CD4-positive, alpha-beta T cell treated with Interleukin-6 at 100 ng/mL for 8 hours (primary cell): ENCODE data around the gene SIAH2.

ENCODE experiments used
- DNase-seq: peaks from one replicate; pipeline ENCODE4 v3.0.0-alpha.2; 2020; ENCODE audit warnings: mixed read lengths, low spot score

Gene SIAH2

GRCh38 chr3:150748684-150749047, 14.3 kb downstream of the SIAH2 start:
- DNase-seq: no peak

DNA sequence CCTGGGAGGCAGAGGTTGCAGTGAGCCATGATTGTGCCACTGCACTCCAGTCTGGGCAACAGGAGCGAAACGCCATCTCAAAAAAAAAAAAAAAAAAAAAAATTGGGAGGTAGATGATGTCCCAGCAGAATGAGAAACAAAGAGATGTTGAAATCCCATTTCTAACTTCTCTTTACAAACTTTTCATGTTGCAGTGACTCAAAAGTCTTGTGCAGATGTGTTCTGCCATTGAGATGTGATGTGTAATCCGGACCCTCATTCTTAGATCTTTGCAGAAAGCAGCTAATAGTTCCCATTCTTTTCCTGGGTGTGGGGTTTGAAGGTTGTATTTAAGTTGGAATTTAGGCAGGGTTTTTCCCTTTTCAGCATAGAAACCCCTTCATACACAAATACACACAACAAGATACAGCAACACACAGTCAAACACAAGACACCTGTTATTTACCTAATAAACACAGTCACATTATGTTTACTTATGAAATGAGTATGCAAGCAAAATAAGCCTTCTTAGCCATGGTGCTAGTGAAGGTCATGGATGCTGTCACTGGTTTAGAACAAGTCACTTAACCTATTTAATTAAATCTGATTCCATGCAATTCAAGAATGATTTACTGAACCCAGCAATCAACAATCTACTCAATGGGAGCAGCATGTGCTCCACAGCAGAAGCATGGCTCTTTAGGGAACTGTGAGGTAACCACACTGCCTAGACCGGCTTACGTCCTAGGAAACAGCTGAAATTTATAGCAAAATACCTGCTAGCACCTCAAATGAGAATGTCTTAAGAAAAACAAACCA, 14.9 kb downstream of the SIAH2 start:
- DNase-seq: no peak

DNA sequence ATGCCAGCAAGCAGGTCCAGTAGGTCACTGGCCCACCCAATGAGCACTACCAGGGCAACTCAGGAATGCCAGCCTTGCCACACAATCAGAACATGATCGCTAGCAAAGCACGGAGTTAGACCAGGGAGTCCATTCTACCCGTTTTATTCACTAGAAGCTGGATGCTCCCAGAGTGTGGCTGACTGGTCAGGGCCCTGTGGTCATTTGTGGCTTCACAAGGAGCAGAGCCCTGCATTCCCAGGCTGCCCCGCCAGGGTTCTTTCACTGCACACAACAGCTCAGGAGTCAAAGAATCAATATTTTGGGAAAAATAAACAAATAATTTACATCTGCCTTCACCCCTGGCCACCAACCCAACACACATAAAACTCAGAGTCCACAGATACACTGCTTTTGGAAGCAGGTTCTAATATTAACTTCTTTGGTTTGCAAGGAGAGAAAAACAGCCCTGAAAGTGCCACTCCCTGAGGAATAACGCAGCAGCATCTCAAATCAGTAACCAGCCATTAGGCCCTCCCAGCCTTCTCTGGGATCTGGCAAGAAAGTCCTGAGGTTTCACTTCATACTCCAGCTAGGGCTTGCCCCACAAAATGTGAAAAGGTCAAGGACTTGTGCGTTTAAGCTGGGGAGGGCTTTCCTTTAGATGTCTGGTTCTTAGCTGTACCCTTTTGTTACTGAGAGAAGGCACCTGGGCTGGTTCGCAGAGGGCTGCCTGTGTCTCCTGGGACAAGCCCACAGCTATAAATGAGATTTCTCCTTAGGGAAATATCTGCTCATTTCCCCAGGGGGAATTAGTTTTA, 16.0 kb downstream of the SIAH2 start:
- DNase-seq: no peak

GRCh38 chr3:150745832-150746231, 17.1 kb downstream of the SIAH2 start:
- no peak for DNase-seq

GRCh38 chr3:150744919-150745211, 18.1 kb downstream of the SIAH2 start:
- no peak for DNase-seq

GRCh38 chr3:150744041-150744918, 18.7 kb downstream of the SIAH2 start:
- no peak for DNase-seq

- no peak for DNase-seq
Measured at GRCh38 chr3:150743508-150743907, 19.5 kb downstream of the SIAH2 start.

GRCh38 chr3:150742679-150743078, 20.3 kb downstream of the SIAH2 start:
- no peak for DNase-seq

DNA sequence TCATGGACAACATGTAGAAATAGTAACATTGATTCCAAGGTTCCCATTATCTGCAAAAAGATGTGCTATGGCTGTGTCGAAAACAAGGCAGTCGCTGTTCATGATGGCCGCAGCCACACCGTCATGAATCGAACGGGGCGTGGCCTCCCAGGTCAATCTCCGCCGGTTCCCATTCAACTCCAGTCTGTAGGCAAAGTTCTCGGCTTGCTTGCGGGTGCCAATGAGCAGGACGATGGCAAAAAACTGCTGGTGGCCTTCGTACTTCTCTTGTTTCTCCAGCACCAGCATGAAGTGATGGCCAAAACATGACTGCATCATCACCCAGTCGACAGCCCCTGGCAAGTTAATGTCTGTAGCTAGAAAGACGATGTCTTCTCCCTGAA, 20.8 kb downstream of the SIAH2 start:
- DNase-seq: no peak

DNA sequence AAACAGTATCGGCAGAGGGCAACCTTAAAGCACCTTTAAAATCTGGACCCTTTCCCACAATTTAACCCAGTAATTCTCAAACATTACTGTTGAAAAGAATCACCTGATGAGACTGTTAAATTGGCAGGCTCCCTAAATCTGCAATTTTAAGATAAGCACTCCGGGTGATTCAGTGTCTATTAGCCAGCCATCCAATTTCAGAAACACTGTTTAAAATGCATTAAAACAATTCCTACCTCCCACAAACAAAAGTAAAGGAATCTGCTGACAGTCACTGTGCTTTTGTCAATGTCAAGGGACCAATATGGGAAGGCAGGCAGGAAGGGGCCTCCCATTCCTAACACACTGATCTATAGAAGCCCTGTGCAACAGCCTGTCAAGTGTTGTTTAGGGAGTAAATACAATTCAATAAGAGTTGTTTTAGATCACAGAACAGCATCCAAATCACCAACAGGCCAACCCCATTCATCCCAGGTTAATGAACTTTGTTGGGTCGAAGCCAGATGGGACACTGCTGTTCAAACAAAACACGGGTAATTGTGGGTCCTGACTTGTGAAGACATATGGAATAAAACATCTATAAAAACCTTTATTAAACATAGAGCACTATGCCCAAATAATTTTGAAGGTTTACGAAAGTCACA, 21.4 kb downstream of the SIAH2 start:
- no peak for DNase-seq

DNA sequence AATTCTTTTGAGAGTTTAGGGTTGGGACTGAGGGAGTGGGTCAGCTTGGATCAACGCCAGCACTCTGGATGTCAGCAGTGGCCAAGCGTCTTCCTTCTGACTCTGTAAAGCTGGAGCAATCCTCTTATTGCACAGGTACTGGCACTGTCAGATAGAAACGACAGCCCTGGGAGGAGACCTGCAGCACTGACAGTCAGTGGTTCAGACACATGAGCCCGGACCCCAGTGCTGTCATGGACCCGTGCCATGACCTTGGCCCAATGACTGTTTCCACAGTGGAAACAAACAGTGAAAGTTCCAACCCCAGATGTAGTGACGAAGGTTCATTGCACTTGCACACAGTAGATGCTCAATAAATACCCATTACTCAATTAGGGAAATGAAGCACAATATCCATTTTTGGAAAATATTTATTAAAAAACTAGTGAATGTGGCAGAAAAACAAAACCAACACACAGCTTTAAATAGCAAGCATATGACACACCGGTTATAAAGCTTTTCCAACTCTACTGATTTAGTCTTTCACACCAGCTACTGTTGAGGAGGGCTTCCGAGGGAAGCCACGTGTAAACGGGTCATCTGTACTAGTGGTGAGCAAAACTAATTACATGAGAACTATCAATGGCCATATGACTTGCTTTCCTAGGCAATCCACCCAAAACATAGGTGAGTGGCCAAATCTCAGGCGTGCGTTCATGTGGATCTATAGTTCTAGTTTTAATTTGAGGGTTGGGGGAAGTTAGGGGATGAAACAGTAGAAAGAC, 22.1 kb downstream of the SIAH2 start:
- DNase-seq: no peak

DNA sequence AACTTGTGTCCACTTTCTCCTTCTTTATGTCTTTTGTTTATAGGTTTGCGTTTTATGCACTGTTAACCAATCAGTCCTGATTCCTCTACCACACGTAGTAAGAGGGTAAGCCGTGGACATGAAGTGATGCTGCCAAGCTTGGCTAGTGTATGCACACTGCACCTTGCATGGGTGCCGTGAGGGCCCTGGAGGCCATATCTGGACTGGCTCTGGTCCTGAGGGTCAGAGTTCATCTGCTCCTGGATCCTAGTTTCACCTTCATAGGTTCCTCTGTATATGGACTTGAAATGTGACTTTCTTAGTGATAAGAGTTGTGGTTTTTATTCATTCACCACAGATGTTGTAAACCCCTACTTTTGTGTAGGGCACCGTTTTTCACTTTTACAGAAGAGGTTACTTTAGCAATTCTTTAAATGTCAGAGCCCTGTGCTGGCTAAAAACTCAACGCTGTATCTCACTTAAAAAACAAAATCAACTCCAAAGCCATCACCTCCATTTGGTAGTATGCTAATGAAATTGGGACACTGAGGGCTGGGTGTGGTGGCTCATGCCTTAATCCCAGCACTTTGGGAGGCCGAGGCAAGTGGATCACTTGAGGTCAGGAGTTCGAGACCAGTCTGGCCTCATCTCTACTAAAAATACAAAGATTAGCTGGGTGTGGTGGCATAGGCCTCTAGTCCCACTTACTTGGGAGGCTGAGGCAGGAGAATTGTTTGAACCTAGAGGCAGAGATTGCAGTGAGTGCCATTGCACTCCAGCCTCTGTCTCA, 22.9 kb downstream of the SIAH2 start:
- DNase-seq: no peak

- DNase-seq: no peak
Measured at GRCh38 chr3:150739200-150739863, 23.6 kb downstream of the SIAH2 start.

DNA sequence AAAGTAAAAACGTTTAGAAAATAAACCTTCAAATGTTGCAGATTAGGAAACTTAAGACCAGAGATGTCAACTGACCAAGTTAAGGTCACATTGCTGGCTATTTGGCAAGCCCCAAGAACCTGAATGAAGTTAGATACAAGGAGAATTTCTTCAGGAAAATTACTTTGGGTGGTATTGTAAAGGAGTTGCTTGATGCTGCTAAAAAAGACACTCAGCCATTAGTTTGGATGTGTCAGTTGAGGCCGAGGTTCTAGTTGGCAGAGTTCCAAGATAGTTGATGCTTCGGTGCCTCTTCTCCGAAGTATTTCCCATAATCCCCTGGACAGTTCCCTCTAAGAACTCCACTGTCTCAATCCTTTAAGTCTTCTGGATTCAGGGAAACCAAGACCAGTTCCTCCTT, 24.3 kb downstream of the SIAH2 start:
- DNase-seq: no peak

DNA sequence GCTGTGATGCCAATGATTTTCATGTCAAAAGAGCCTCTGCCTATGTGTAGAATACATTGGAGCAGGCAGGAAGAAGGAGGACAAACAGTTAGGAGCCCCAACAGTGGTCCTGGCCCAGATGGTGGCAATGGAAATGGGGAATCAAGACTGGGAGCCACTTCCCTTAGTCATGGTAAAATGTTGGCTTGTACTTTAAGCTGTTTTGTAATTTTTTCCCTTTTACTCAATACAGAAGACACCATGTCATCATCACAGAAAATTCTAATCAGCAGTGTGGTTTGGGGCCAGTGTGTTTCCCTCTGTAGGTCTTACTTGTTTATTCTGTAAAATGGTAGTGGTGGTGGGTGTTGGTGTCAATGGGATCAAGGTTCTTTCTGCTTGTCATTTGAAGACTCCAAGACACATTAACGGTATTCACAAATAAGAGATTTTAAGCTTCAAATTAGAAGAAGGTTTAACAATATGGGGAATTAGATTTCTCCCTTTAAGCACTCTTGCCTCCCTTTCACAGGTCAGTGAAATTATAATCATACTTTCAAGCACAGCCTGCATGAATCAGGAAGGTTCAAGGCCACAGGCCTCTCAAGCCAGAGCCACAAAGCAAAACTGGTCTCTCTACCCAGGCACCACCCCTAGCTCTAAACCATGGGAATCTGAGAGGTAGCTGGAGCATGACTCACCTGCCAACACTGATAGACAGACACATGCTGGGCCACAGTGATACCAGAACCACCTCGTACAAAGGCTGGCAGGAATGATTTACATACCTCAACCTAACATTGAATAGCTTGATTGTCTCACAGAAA, 24.9 kb downstream of the SIAH2 start:
- DNase-seq: no peak

DNA sequence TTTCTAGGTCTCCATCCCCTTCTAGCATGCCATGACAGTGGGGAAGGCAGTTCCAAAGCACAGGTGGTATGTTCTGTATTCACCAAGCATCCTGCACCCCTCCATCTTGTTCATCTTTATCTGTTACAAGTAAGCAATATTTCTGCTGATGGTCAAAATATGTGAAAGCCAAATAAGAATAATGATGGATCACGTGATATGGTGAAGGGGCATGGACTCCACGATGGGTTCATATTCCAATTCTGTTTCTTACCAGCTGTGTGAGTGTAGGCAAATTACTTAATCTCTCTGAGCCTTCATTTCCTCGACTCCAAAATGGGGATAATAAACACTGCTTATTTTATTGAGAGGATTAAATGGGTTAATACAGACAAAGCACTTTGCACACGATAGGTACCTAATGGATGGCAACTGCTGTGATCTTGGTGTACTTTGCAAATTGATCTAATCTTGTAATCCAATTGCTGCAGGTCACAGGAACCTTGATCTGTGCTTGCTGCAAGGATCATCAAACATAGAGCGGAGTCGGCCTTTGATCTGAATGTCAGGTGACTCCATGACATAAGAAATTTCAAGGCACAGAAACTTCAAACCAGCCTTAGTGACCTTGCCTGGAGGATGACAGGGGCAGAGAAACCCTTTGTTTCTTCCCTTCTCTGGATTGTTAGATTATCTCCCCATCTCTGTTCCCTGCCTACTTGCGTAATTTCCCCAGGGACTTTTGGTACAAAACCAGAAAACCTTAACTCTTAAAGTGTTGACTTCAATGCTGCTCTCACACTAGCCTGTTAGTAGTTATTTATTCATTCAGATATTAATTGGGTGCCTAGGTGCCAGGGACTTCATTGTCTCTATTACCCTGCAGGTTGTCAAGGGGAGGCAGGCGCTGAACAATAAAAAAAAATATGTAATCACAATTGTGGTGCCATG, 25.8 kb downstream of the SIAH2 start:
- no peak for DNase-seq

- DNase-seq: no peak
Measured at GRCh38 chr3:150736316-150736719, 26.7 kb downstream of the SIAH2 start.

- DNase-seq: no peak
Measured at GRCh38 chr3:150734795-150735119, 28.2 kb downstream of the SIAH2 start.
